Measurements from ENCODE around the gene NFIX. TPM values are rescaled to one million over a fixed set of nuclear protein-coding genes. Genes with fewer than 3 reads are reported as not detected.

The NFIX gene
- total and polyA plus RNA-seq, 2 of the 13 experiments (the other 11 are each of a cell fraction or from before 2014, with no cell fraction given) = 3.4 to 5.4 TPM

GRCh38 chr19:13066933-13067807 lies 71.9 kb downstream of the NFIX start:
- Histone ChIP-seq H4K20me1 (ENCODE audit: insufficient read depth, low read length) (no peaks in the 10 kb centered on the region), H3K27ac (ENCODE audit: extremely low read length, insufficient read depth, low read length) (no peak overlapping the region), H3K79me2 (ENCODE audit: insufficient read depth, low read length) (peaks cover 6% of the 10 kb centered on the region), H3K4me2 (ENCODE audit: low read depth, low read length) (no peak overlapping the region), H3K9me3 (ENCODE audit: low read length) (no peaks in the 10 kb centered on the region), H3K4me3 (replicated peaks in 1 of 3; ENCODE audit: insufficient read depth in 1 of 3, low read depth in 2 of 3, low read length in 3 of 3) (no peak overlapping the region), H3K4me1 (ENCODE audit: insufficient read depth, low read length) (peaks cover 26% of the 10 kb centered on the region), H3K9ac (ENCODE audit: insufficient read depth, low read depth, low read length) (no peak overlapping the region), H3K27me3 (ENCODE audit: control insufficient read depth in 1 of 2, insufficient read depth in 2 of 2, low read length in 2 of 2) (no peaks in the 10 kb centered on the region), H2AFZ (ENCODE audit: low read length) (no peak overlapping the region), H3K36me3 (replicated peaks in 1 of 2; ENCODE audit: control insufficient read depth in 1 of 2, insufficient read depth in 2 of 2, low read length in 2 of 2) (peaks cover 0 to 3% of the 10 kb centered on the region in 2 experiments; a peak in 3 of 5 replicates)
- POLR2A ChIA-PET = no interaction called here
- DNase-seq (ENCODE audit: low spot score) (no peak), ATAC-seq (no peak), FAIRE-seq (no peak)
- no TSS peak for BruUV-seq (replicated peaks)
- WGBS (ENCODE audit: low lambda C conversion rate) = 90% methylated on average over 15 of the region's 17 CpGs
- intact Hi-C loops (cut with micrococcal nuclease; ENCODE audit: unreplicated experiment) = no loop called here
- 0 out of 2 replicates have a peak, but pooled peaks have one; percentile 12 for TF ChIP-seq PATZ1 (CRISPR knock-in tag; IDR thresholded peaks at IDR 0.05)
- TF ChIP-seq ZNF337 (CRISPR knock-in tag; IDR thresholded peaks at IDR 0.05; ENCODE audit: borderline replicate concordance, low read depth) = no peak
- TF ChIP-seq POLR2AphosphoS2 (IDR thresholded peaks at IDR 0.05; ENCODE audit: low read depth, low read length) = no peak
- TF ChIP-seq SETDB1 (CRISPR knock-in tag; IDR thresholded peaks at IDR 0.05; ENCODE audit: borderline replicate concordance) = no peak
- TF ChIP-seq NKX3-1 (CRISPR knock-in tag; IDR thresholded peaks at IDR 0.05) = no peak
- TF ChIP-seq, protein P1, sequence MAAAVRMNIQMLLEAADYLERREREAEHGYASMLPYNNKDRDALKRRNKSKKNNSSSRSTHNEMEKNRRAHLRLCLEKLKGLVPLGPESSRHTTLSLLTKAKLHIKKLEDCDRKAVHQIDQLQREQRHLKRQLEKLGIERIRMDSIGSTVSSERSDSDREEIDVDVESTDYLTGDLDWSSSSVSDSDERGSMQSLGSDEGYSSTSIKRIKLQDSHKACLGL (CRISPR knock-in tag; IDR thresholded peaks at IDR 0.05) = no peak
- no peak for TF ChIP-seq ZBTB8A (CRISPR knock-in tag; IDR thresholded peaks at IDR 0.05; ENCODE audit: borderline replicate concordance, low read depth)
- TF ChIP-seq ZNF629 (CRISPR knock-in tag; conservative IDR thresholded peaks at IDR 0.05) = no peak
- CTCF ChIA-PET (ENCODE audit: low intra/inter-chr PET ratio, low total read pairs) = no interaction called here
- in situ Hi-C loops (cut with HindIII; ENCODE audit: extremely low pct_ligation_motif_present, low pct_unique_long_range_greater_than_20kb) = no loop called here
